Mononuclear cell (primary cell): ENCODE data around the gene C17orf107. TPM values are rescaled to one million over a fixed set of nuclear protein-coding genes. Genes with fewer than 3 reads are reported as not detected.
"Not testable (repeated sequence)": the region's sequence is repeated elsewhere in the genome, so short reads cannot be mapped to it uniquely, and the experiment has no call there.

Source experiments
- H3K27me3 ChIP-seq: 2 replicates; pipeline ENCODE4 v1.6.0; 2011; ENCODE audit warnings: low read length, control low read depth; ENCODE audit not compliant: insufficient read depth
- H3K4me1 ChIP-seq: 2 replicates; pipeline ENCODE4 v1.5.1; 2011; ENCODE audit warnings: mild to moderate bottlenecking, low read length, control low read depth; ENCODE audit not compliant: insufficient read depth
- H3K4me3 ChIP-seq: 2 replicates; pipeline ENCODE4 v1.5.1; 2011; ENCODE audit warnings: mild to moderate bottlenecking, low read length, moderate library complexity
- H3K9me3 ChIP-seq: 2 replicates; pipeline ENCODE4 v1.5.1; 2011; ENCODE audit warnings: low read depth, mild to moderate bottlenecking, control low read depth, low read length
- total RNA-seq: library from RNA; depleted of rRNA; stranded (reverse); fragments of >200 nt; gene quantifications from one replicate; pipeline ENCODE4 v1.2.3, GENCODE V29; 2012

Gene C17orf107
- 26.4 TPM for total RNA-seq

- Histone ChIP-seq H3K9me3 (no peaks in the 10 kb centered on the region), H3K4me1 (peaks cover 53% of the 10 kb centered on the region), H3K27me3 (peaks cover 7% of the 10 kb centered on the region), H3K4me3 (peak within 1 kb of the TSS; percentile 42)
Observed at GRCh38 chr17:4899341-4900230, at the start of gene C17orf107. C17orf107 (plus strand) TSS chr17:4899536; CDS start chr17:4899763, 227 bp downstream.

GRCh38 chr17:4850246-4850645, 49.1 kb upstream of the C17orf107 start:
- Histone ChIP-seq H3K4me1 (peaks cover 33% of the 10 kb centered on the region), H3K27me3 (no peaks in the 10 kb centered on the region), H3K9me3 (no peaks in the 10 kb centered on the region), H3K4me3 (no peak overlapping the region)

- no peak overlapping the region for H3K4me3 ChIP-seq
- no peaks in the 10 kb centered on the region for H3K9me3 ChIP-seq
- peaks cover 25% of the 10 kb centered on the region for H3K4me1 ChIP-seq
- no peaks in the 10 kb centered on the region for H3K27me3 ChIP-seq
Observed at GRCh38 chr17:4851084-4851483, 48.3 kb upstream of the C17orf107 start.

GRCh38 chr17:4852567-4853207, 46.6 kb upstream of the C17orf107 start:
- no peak overlapping the region for H3K4me3 ChIP-seq
- no peaks in the 10 kb centered on the region for H3K9me3 ChIP-seq
- H3K4me1 ChIP-seq = peaks cover 23% of the 10 kb centered on the region
- H3K27me3 ChIP-seq = no peaks in the 10 kb centered on the region

GRCh38 chr17:4853208-4853671, 46.1 kb upstream of the C17orf107 start:
- no peaks in the 10 kb centered on the region for H3K9me3 ChIP-seq
- peaks cover 29% of the 10 kb centered on the region for H3K4me1 ChIP-seq
- H3K27me3 ChIP-seq = no peaks in the 10 kb centered on the region
- H3K4me3 ChIP-seq = no peak overlapping the region

- Histone ChIP-seq H3K4me3 (no peak overlapping the region), H3K4me1 (peaks cover 32% of the 10 kb centered on the region), H3K27me3 (no peaks in the 10 kb centered on the region), H3K9me3 (no peaks in the 10 kb centered on the region)
Observed at GRCh38 chr17:4854111-4854681, 45.1 kb upstream of the C17orf107 start.

GRCh38 chr17:4856271-4856936, 42.9 kb upstream of the C17orf107 start:
- Histone ChIP-seq H3K27me3 (no peaks in the 10 kb centered on the region), H3K4me1 (peaks cover 15% of the 10 kb centered on the region), H3K9me3 (no peaks in the 10 kb centered on the region)

GRCh38 chr17:4856937-4857314, 42.4 kb upstream of the C17orf107 start:
- H3K4me3 ChIP-seq = no peak overlapping the region
- H3K4me1 ChIP-seq = peaks cover 11% of the 10 kb centered on the region
- no peaks in the 10 kb centered on the region for H3K9me3 ChIP-seq
- H3K27me3 ChIP-seq = no peaks in the 10 kb centered on the region

More at GRCh38 chr17:4856271-4856936, 42.9 kb upstream of the C17orf107 start:
- H3K4me3 ChIP-seq = no peak overlapping the region

GRCh38 chr17:4857347-4857746, 42.0 kb upstream of the C17orf107 start:
- peaks cover 11% of the 10 kb centered on the region for H3K4me1 ChIP-seq
- H3K27me3 ChIP-seq, H3K9me3 ChIP-seq, H3K4me3 ChIP-seq: not testable (repeated sequence)

GRCh38 chr17:4858068-4858881, 41.1 kb upstream of the C17orf107 start:
- H3K4me3 ChIP-seq = no peak overlapping the region
- H3K27me3 ChIP-seq = no peaks in the 10 kb centered on the region
- no peaks in the 10 kb centered on the region for H3K9me3 ChIP-seq
- H3K4me1 ChIP-seq = peaks cover 11% of the 10 kb centered on the region

GRCh38 chr17:4858882-4859260, 40.5 kb upstream of the C17orf107 start:
- no peaks in the 10 kb centered on the region for H3K9me3 ChIP-seq
- H3K4me3 ChIP-seq = no peak overlapping the region
- peaks cover 11% of the 10 kb centered on the region for H3K4me1 ChIP-seq
- H3K27me3 ChIP-seq = no peaks in the 10 kb centered on the region

GRCh38 chr17:4859816-4860625, 39.3 kb upstream of the C17orf107 start:
- Histone ChIP-seq H3K27me3 (no peaks in the 10 kb centered on the region), H3K4me1 (peaks cover 11% of the 10 kb centered on the region), H3K4me3 (no peak overlapping the region), H3K9me3 (no peaks in the 10 kb centered on the region)

GRCh38 chr17:4860651-4861050, 38.7 kb upstream of the C17orf107 start:
- no peak overlapping the region for H3K4me3 ChIP-seq
- H3K9me3 ChIP-seq = no peaks in the 10 kb centered on the region
- peaks cover 11% of the 10 kb centered on the region for H3K4me1 ChIP-seq
- H3K27me3 ChIP-seq = no peaks in the 10 kb centered on the region
